HG03457 (cell line): ENCODE data around the gene DIAPH2.

Experiments
- ATAC-seq: cut with Tn5 transposase; IDR thresholded peaks from one replicate; pipeline ENCODE4 v1.9.1; 2021; ENCODE audit warnings: moderate number of reproducible peaks; ENCODE audit not compliant: unreplicated experiment

DIAPH2 gene

GRCh38 chrX:96929036-96929435 is 244.4 kb downstream of the DIAPH2 start:
- no peak for ATAC-seq

DNA sequence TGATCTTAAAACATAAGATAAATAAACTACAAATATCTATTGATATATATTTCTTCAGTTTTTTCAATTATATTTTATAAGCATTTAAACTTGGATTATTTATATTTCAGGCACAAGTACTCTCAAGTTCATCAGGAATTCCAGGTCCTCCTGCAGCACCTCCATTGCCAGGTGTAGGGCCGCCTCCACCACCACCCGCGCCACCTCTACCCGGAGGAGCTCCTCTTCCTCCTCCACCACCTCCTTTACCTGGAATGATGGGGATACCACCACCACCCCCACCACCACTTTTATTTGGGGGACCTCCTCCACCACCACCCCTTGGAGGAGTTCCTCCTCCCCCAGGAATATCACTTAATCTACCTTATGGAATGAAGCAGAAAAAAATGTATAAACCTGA is 273.1 kb downstream of the DIAPH2 start:
- no peak for ATAC-seq

DNA sequence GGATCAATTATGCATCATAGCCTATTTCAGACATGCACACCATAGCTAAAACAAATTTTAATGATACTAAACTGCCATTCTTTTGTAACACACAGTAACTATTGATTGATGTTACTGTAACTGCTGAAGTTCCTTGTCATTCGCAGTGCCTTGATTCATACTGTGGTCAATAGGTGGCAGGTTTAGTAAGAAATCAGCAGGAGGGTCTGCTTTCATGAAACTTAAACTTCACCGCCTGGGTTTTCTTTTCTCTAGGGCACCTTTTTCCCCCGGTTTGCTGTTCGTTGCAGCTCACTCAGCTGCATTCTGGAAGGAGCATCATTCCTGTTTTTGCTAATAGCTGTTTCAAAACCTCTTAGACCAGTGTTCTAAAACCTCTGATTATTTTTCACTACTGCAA is 287.2 kb downstream of the DIAPH2 start:
- no peak for ATAC-seq

DNA sequence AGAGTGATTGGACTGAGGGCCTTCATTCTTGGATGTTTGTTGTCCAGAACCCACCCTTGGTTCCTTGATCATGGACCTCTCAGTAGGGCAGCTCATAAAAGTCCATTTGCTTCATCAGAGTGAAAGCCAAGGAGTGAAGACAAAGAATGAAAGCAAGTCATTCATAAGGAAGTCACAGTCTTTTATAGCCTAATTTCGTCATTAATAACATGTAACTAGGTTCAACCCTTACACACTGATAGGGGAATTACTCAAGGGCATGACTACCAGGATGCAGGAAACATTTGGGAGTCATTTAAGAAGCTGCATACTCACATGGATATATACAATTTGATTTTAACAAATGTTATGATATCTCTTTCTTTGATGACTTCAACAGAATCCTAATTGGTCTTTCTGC is 294.3 kb downstream of the DIAPH2 start:
- ATAC-seq: no peak

- no peak for ATAC-seq
These were observed 295.1 kb downstream of the DIAPH2 start for GRCh38 chrX:96979766-96980165.

GRCh38 chrX:96982161-96982560 is 297.5 kb downstream of the DIAPH2 start:
- no peak for ATAC-seq

DNA sequence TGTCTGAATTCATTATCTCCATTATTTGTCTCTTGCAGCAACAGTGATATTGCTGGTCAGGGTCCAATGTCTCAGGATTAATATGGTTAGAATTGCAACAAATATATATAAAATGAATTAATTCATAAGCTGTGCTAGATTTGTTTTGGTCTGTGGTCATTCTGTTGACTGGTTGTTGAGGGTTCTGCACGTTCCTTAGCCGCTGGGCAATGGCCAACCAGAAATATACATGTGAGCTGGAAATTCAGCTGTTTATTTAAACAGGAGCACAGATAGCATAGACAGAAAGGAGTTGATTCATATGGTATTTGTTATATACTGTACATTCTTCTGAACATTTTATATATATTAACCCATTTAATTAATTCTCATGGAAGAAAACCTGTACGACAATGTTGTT is 299.9 kb downstream of the DIAPH2 start:
- no peak for ATAC-seq

GRCh38 chrX:96985046-96985445 is 300.4 kb downstream of the DIAPH2 start:
- ATAC-seq: no peak

GRCh38 chrX:96987228-96987627 is 302.6 kb downstream of the DIAPH2 start:
- ATAC-seq: no peak

DNA sequence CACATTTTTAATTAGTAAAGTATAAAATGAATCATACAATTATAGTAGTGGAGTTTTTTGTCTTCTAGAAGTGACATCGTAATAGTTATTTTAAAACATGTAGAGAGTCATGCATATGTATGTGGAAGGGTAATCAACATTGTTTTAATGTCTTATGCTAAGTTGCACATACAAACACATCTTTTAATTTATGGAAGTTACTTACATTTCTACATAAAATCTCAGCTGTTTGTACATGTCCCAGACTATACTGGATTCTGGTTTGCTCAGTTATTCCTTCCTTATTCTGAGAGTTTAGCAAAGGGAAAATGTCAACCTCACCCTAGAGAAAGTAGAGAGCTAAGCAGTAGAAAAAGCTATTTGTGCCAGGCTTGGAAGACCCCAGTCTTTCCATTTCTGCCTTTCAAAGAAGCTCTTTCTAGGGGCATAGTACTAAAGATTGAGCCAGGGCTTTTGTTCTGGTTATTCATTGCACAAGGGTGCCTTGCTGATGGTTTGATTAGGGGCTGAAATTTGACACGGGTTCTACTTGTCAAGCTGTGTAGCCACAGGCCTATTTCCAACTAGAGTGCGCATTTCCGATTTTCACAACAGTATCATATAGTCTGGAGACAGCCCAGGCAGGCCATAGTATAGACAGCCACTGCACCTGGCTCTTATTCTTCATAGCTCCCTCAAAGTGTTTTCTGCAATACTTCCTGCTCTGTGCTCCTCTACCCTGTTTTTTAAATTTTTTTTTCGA is 305.4 kb downstream of the DIAPH2 start:
- ATAC-seq: no peak

DNA sequence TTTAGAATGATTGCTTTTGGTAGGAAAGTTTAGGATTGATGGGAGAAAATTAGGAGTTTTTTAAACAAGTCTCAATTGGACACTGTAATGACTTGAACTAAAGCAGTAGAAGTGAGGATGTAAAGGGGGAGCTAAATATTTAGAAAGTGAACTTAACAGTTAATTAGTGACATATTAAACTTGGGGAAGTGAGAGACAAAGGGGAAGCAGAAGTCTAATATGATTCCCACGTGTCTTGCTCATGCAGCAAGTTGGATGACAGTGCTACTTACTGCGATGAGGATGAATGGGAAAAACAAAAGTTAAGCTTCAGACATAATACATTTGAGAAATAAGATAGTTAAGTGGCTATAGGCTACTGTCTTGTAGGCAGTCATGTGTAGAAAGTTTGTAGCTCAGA is 309.5 kb downstream of the DIAPH2 start:
- ATAC-seq: no peak

DNA sequence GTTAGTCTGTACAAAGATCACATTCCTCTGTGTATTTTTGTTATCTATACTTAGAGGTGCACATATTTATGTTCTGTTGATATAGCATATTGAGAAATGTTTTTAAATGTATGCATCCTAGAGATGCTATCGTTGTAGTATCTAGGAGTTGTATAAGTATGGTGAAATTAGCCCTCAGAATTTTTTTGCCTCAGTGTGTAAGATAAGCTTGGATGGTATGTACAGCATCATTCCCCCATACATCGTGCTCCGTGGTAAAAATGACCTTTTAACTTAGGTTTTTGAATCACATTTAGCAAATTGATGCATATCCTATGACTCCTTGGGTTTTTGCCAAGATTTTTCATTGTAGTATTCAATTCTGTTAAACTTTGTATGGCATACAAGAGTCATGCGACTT is 312.6 kb downstream of the DIAPH2 start:
- ATAC-seq: no peak

DNA sequence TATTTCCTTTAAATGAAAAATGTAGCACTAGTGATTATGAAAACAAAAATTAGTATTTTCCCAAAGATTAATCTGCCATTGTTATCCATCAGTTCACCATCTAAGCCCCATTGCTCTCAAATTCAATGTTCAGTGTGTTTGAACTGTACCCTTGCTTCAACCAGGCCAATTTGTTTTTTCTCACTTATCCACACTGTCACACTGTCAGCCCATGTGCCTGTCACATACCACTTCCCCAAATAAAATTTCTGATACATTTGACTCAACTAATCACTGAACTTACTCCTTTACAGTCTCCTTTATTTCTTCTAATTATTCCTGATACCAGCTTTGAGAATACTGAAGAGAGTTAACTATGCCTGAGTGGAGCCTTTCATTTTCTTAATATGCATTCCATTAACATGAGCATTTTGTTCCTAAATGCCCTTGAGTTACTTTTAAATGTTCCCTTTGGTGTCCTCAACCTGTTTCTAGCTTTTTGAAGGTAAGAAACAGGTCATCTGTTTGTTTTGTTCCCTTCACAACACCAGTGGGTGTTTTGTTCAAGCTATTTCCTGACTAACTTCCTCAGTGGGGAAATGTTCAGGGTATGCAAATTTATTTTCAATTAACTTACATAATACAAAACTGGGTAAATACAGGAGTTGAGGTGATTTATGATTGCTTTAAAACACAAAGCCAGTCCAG is 316.2 kb downstream of the DIAPH2 start:
- no peak for ATAC-seq

DNA sequence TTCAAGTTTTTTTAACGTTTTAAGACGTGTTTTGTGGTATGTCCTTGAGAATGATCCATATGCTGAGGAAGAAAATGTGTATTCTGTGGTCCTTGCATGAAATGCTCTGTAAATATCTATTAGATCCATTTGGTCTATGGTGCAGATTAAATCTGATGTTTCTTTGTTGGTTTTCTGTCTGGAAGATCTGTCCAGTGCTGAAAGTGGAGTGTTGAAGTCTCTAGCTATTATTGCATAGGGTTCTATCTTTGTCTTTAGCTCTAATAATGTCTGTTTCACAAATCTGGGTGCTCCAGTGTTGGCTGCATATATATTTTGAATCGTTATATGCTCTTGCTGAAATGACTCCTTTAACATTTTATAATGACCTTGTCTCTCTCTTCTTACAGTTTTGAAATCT is 321.5 kb downstream of the DIAPH2 start:
- no peak for ATAC-seq

GRCh38 chrX:97009391-97009790 is 324.7 kb downstream of the DIAPH2 start:
- ATAC-seq: no peak

GRCh38 chrX:97011540-97011939 is 326.9 kb downstream of the DIAPH2 start:
- ATAC-seq: no peak

- ATAC-seq: no peak
These were observed 331.5 kb downstream of the DIAPH2 start for GRCh38 chrX:97016106-97016505.

DNA sequence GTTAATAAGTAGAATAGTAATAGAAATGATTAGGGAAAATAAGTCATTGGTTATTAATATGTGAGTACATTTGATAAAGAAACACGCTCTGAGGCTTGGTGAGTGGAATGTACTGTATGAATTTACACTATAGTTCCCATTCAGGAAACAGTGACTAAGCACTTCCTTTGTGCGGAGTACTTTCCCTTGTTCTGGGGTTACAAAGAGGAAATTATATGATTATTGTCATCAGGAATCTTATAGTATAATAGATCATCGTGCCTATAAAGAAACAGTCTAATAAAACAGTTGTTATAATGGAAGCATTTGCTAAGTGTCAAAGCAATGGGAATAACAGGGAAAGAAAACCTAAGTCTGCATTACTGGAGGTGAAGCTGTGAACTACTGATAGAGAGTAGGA is 337.0 kb downstream of the DIAPH2 start:
- ATAC-seq: no peak

DNA sequence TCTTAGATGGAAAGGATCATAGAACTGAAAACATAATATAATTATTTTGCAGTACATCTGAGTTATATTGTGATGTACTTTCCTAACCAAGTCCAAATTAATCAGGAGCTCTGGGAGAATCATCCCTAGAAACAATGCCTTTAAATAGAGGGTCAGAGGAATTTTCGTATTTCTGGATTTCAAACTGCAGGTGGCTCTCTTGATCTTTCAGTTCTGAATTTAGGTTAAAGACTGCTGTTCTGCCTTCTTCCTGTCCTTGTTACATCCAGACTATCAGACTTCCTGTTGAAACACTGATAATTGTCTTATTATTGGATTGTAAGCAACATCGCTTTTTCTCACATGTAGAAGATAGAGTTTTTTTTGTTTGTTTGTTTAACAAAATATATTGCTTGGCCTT is 341.8 kb downstream of the DIAPH2 start:
- no peak for ATAC-seq

DNA sequence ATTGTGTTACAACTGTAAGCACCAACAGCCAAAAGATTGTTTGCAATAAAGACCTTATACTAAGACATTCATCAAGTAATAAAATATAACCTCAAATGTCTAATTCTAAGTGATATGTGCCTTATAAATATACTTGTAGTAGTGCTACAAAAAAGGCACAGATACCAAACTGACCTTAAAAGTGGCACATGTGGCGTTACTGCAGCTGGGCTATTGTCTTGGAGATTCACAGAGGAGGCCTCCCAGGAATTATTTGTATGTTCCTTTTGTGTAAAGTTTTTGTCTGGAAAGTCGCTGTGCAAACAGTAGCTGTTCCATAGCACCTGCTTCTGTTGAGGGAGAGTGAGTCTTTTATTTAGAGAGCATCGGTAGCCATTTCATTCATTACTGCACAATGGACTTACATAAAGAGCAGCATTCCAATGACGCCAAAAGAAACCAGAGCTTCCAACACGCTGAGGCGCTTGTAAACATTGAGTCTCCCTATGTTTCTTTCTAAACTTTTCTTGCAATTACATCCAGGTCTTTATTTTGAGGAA is 342.8 kb downstream of the DIAPH2 start:
- ATAC-seq: no peak

DNA sequence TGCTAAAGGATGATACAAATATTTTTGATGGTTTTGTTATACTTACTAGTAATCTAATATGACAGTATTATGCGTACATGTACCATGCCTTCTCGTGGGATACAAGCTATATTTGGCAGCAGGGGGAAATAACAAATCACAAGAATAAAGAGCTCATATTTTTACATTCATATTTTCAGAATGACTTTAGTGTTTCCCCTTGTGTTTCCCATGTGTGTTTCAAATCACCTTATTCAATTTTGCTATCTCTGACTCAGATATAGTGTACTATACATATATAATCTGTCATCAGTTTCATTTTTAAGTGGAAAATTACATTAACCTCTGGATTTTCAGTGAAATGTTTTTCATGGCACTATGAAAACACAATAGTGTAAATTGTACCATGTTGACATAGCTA is 345.8 kb downstream of the DIAPH2 start:
- no peak for ATAC-seq

DNA sequence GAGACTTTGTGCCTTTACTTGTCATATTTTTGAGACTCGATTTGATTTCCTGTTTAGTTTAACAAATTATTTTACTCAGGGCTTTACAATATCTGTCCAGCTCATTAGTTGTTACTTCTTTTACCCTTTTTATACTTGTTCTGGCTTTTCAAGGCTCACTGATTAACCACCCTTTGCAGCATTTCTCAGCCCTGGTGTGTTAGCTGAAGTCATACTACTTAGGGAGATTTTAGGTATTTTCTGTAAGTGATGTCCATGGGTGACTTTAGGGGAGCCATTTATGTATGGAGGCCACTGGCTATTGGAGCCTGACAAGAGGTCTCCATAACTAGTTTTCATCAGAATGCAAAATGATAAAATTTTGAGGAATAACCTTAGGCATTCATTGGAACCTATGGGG is 346.3 kb downstream of the DIAPH2 start:
- ATAC-seq: no peak
